ENCODE results near the gene IER3IP1. TPM values are rescaled to one million over a fixed set of nuclear protein-coding genes. Genes with fewer than 3 reads are reported as not detected.
"Not testable (repeated sequence)": the region's sequence is repeated elsewhere in the genome, so short reads cannot be mapped to it uniquely, and the experiment has no call there.

The IER3IP1 gene
- total and polyA plus RNA-seq, 5 donors = 8.8 to 16.8 (median 9.5) TPM

DNA sequence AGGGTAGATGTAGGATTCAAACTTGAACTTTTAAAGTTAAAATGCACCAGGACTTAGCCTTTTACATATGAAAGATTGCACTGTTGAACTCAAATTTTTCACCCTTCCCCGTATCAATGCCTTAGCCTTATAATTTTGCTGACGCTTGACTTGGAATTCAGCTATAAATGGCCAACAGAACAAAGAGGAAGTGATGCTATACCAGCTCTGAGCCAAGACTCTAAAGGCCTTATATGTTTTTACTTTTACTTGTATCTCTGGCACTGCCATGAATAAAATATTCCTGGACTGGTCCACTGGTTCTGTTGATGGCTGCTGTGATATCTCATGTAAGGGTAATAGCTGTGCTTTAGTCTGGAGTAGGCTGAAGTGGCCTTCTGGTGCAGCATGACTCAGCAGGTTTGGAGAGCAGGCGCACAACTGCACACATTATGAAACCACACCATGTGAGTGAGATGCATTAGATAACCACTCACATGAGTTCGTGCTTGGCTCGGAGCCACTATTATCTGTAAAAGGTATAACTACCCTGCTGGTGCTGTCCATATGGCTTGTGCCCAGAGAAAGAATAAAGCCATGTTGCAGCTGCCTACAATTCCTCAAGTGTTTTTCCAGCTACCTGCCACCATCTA lies 8.4 kb upstream of the IER3IP1 start:
- H3K4me1 ChIP-seq (ENCODE audit: control insufficient read depth, insufficient read depth, low read length) = no peaks in the 10 kb centered on the region
- WGBS = 81% methylated on average over 5 of the region's 5 CpGs
- intact Hi-C loops (cut with DNase I) = no loop called here
- no peak for DNase-seq
- no peaks in the 10 kb centered on the region for H3K9me3 ChIP-seq (ENCODE audit: control insufficient read depth, low read length)
- ATAC-seq = no peak
- no peaks in the 10 kb centered on the region for H3K27me3 ChIP-seq (ENCODE audit: control insufficient read depth, insufficient read depth)
- H3K4me3 ChIP-seq (ENCODE audit: low read length) = no peak overlapping the region
- no peak overlapping the region for H3K27ac ChIP-seq (ENCODE audit: low read length)

GRCh38 chr18:47182156-47182555 lies 6.0 kb upstream of the IER3IP1 start:
- DNase-seq; H3K27ac ChIP-seq (ENCODE audit: low read length); H3K27me3 ChIP-seq (ENCODE audit: control insufficient read depth, insufficient read depth); H3K4me3 ChIP-seq (ENCODE audit: low read length); H3K4me1 ChIP-seq (ENCODE audit: control insufficient read depth, insufficient read depth, low read length); H3K9me3 ChIP-seq (ENCODE audit: control insufficient read depth, low read length); ATAC-seq; intact Hi-C loops (cut with DNase I): not testable (repeated sequence)
- WGBS = 84% methylated on average over 5 of the region's 5 CpGs

- intact Hi-C loops (cut with DNase I) = no loop called here
- Histone ChIP-seq H3K4me1 (ENCODE audit: control insufficient read depth, insufficient read depth, low read length) (no peaks in the 10 kb centered on the region), H3K27ac (ENCODE audit: low read length) (no peak overlapping the region), H3K9me3 (ENCODE audit: control insufficient read depth, low read length) (no peaks in the 10 kb centered on the region), H3K4me3 (ENCODE audit: low read length) (no peak overlapping the region), H3K27me3 (ENCODE audit: control insufficient read depth, insufficient read depth) (no peaks in the 10 kb centered on the region)
- no peak for ATAC-seq
- 77% methylated on average over 3 of the region's 3 CpGs for whole genome bisulfite sequencing
- no peak for DNase-seq
These were observed 4.6 kb upstream of the IER3IP1 start for GRCh38 chr18:47180765-47181164.

GRCh38 chr18:47179520-47179919 lies 3.4 kb upstream of the IER3IP1 start:
- no peak for DNase-seq
- H3K4me1 ChIP-seq (ENCODE audit: control insufficient read depth, insufficient read depth, low read length) = peaks cover 2% of the 10 kb centered on the region
- no peak overlapping the region for H3K4me3 ChIP-seq (ENCODE audit: low read length)
- H3K27ac ChIP-seq (ENCODE audit: low read length) = no peak overlapping the region
- no peak for ATAC-seq
- no peaks in the 10 kb centered on the region for H3K9me3 ChIP-seq (ENCODE audit: control insufficient read depth, low read length)
- no peaks in the 10 kb centered on the region for H3K27me3 ChIP-seq (ENCODE audit: control insufficient read depth, insufficient read depth)
- intact Hi-C loops (cut with DNase I) = no loop called here
- WGBS = 45% methylated on average over 4 of the region's 4 CpGs

- ATAC-seq (peak; percentile 12 to 36), DNase-seq (peak; percentile 20 to 60 (median 49))
- Histone ChIP-seq H3K4me3 (ENCODE audit: low read length) (peak overlapping the region; percentile 96), H3K9me3 (ENCODE audit: control insufficient read depth, low read length) (no peaks in the 10 kb centered on the region), H3K4me1 (ENCODE audit: control insufficient read depth, insufficient read depth, low read length) (peaks cover 8% of the 10 kb centered on the region), H3K27me3 (ENCODE audit: control insufficient read depth, insufficient read depth) (no peaks in the 10 kb centered on the region), H3K27ac (ENCODE audit: low read length) (no peak overlapping the region)
- intact Hi-C loops (cut with DNase I) = no loop called here
- 4% methylated on average over 24 of the region's 24 CpGs for WGBS
These were observed 774 bp downstream of the IER3IP1 start for GRCh38 chr18:47175283-47175897.

DNA sequence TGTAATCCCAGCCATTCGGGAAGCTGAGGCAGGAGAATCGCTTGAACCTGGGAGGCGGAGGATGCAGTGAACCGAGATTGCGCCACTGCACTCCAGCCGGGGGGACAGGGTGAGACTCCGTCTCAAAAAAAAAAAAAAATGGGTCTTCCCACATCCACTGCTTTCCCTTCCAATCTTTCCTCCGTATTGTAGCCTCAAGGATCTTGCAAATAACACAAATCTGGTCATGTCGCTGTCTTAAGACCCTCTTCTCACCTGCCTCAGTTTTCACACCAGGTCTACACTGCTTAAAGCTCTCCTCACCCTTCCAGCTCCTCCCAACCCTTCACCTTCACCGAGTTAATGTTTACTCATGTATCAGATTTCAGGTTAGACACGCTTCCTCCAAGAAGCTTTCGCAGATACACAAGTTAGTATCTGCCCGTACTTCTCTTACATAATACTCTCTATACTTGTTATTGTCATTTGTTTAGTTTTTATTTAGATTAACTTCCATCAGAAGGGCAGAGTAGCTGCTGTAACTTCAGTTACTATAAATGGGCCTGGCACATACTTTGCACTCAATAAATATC lies 1.5 kb downstream of the IER3IP1 start:
- ATAC-seq (no peak), DNase-seq (no peak)
- H3K4me1 ChIP-seq (ENCODE audit: control insufficient read depth, insufficient read depth, low read length) = peaks cover 8% of the 10 kb centered on the region
- H3K27ac ChIP-seq (ENCODE audit: low read length) = no peak overlapping the region
- H3K27me3 ChIP-seq (ENCODE audit: control insufficient read depth, insufficient read depth) = no peaks in the 10 kb centered on the region
- no peaks in the 10 kb centered on the region for H3K9me3 ChIP-seq (ENCODE audit: control insufficient read depth, low read length)
- intact Hi-C loops (cut with DNase I) = no loop called here
- H3K4me3 ChIP-seq (ENCODE audit: low read length) = peak overlapping the region; percentile 96
- 80% methylated on average over 13 of the region's 13 CpGs for WGBS

- intact Hi-C loops (cut with DNase I) = no loop called here
- WGBS = 76% methylated on average over 2 of the region's 2 CpGs
- Histone ChIP-seq H3K27me3 (ENCODE audit: control insufficient read depth, insufficient read depth) (no peaks in the 10 kb centered on the region), H3K4me3 (ENCODE audit: low read length) (no peak overlapping the region), H3K27ac (ENCODE audit: low read length) (no peak overlapping the region), H3K4me1 (ENCODE audit: control insufficient read depth, insufficient read depth, low read length) (peaks cover 8% of the 10 kb centered on the region), H3K9me3 (ENCODE audit: control insufficient read depth, low read length) (no peaks in the 10 kb centered on the region)
- ATAC-seq (no peak), DNase-seq (no peak)
These were observed 3.7 kb downstream of the IER3IP1 start for GRCh38 chr18:47172476-47172875.

DNA sequence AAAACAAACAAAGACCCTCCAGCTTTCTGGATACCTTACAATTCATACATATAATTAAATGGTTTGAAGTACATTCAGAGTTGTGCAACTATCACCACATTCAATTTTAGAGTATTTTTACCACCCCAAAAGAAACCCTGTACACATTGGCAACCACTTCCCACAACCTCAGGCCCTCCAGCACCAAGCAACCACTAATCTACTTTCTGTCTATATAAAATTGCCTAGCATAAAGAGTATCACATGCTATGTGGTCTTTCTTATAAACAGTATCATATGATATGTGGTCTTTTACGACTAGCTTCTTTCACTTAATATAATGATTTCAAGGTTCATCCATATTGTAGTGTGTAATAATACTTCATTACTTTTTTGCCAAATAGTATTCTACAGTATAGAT lies 7.3 kb downstream of the IER3IP1 start:
- 81% methylated on average over 1 of the region's 1 CpG for WGBS
- DNase-seq = no peak
- intact Hi-C loops (cut with DNase I) = no loop called here
- no peak overlapping the region for H3K4me3 ChIP-seq (ENCODE audit: low read length)
- no peak overlapping the region for H3K27ac ChIP-seq (ENCODE audit: low read length)
- H3K27me3 ChIP-seq (ENCODE audit: control insufficient read depth, insufficient read depth) = no peaks in the 10 kb centered on the region
- no peak for ATAC-seq
- H3K9me3 ChIP-seq (ENCODE audit: control insufficient read depth, low read length) = no peaks in the 10 kb centered on the region
- H3K4me1 ChIP-seq (ENCODE audit: control insufficient read depth, insufficient read depth, low read length) = peaks cover 6% of the 10 kb centered on the region

GRCh38 chr18:47168509-47168908 lies 7.7 kb downstream of the IER3IP1 start:
- no peaks in the 10 kb centered on the region for H3K27me3 ChIP-seq (ENCODE audit: control insufficient read depth, insufficient read depth)

GRCh38 chr18:47166294-47166693 lies 9.9 kb downstream of the IER3IP1 start:
- ATAC-seq = no peak
- intact Hi-C loops (cut with DNase I) = no loop called here

More at GRCh38 chr18:47168509-47168908, 7.7 kb downstream of the IER3IP1 start:
- no peaks in the 10 kb centered on the region for H3K9me3 ChIP-seq (ENCODE audit: control insufficient read depth, low read length)
- peaks cover 3% of the 10 kb centered on the region for H3K4me1 ChIP-seq (ENCODE audit: control insufficient read depth, insufficient read depth, low read length)
- no peak overlapping the region for H3K27ac ChIP-seq (ENCODE audit: low read length)
- no peak for DNase-seq
- no peak overlapping the region for H3K4me3 ChIP-seq (ENCODE audit: low read length)
- intact Hi-C loops (cut with DNase I) = no loop called here
- ATAC-seq = no peak

DNA sequence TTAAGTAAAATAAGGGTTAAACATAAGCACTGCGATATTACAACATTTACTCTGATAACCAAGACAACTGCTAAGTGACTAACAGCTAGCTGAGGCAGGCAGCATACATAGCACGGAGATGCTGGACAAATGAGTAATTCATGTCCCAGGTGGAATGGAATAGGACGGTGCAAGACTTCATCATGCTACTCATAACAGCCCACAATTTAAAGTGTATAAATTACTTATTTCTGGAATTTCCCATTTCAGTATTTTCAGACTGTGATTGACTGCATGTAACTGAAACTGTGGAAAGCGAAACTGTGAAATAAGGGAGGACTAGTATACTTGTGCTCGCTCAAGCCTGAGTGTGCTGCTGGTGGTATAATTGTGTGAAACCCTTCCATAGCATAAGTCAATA lies 12.9 kb downstream of the IER3IP1 start:
- no peak overlapping the region for H3K4me3 ChIP-seq (ENCODE audit: low read length)
- WGBS = 77% methylated on average over 5 of the region's 5 CpGs
- H3K9me3 ChIP-seq (ENCODE audit: control insufficient read depth, low read length) = no peaks in the 10 kb centered on the region
- no peak for ATAC-seq
- H3K4me1 ChIP-seq (ENCODE audit: control insufficient read depth, insufficient read depth, low read length) = peaks cover 3% of the 10 kb centered on the region
- H3K27me3 ChIP-seq (ENCODE audit: control insufficient read depth, insufficient read depth) = no peaks in the 10 kb centered on the region
- DNase-seq = no peak
- no peak overlapping the region for H3K27ac ChIP-seq (ENCODE audit: low read length)
- intact Hi-C loops (cut with DNase I) = no loop called here

More at GRCh38 chr18:47166294-47166693, 9.9 kb downstream of the IER3IP1 start:
- no peak overlapping the region for H3K4me3 ChIP-seq (ENCODE audit: low read length)
- no peak overlapping the region for H3K27ac ChIP-seq (ENCODE audit: low read length)
- DNase-seq = no peak
- no peaks in the 10 kb centered on the region for H3K9me3 ChIP-seq (ENCODE audit: control insufficient read depth, low read length)
- peaks cover 3% of the 10 kb centered on the region for H3K4me1 ChIP-seq (ENCODE audit: control insufficient read depth, insufficient read depth, low read length)
- H3K27me3 ChIP-seq (ENCODE audit: control insufficient read depth, insufficient read depth) = no peaks in the 10 kb centered on the region
- WGBS = 74% methylated on average over 2 of the region's 2 CpGs
